PC-9 (cell line): Measurements from ENCODE around the gene UCP3.

Experiments
- EZH2 ChIP-seq: fragments of 200-600 bp; sonication (generic); IDR thresholded peaks from 2 replicates; pipeline ENCODE4 v1.8.0; 2017; ENCODE audit warnings: antibody characterized with exemption, low read depth
- TF ChIP-seq, protein P1 (sequence below): fragments of 200-600 bp; sonication (generic); conservative IDR thresholded peaks from 2 replicates; pipeline ENCODE4 v1.6.1; 2017; ENCODE audit warnings: mixed run types, antibody characterized with exemption, mild to moderate bottlenecking, moderate library complexity

DNA sequence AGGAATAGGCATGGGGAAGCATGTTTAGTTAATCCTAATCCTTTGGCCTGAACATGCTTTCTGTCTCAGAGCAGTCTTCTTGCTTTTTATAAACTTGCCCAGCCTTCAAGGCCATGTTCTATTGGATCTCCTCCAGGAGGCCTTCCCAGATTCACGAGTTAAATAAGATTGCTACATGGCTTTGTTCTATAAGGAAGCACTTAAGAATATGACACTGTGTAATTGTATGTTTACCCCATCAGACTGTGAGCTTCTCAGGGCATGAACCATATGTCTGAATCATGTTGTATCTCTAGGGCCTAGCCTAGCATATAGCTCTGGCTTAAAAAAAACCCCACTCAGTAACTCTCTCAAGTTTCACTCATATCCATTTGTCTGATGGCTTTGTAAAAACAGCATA is 26.4 kb upstream of the UCP3 start:
- TF ChIP-seq, protein P1, sequence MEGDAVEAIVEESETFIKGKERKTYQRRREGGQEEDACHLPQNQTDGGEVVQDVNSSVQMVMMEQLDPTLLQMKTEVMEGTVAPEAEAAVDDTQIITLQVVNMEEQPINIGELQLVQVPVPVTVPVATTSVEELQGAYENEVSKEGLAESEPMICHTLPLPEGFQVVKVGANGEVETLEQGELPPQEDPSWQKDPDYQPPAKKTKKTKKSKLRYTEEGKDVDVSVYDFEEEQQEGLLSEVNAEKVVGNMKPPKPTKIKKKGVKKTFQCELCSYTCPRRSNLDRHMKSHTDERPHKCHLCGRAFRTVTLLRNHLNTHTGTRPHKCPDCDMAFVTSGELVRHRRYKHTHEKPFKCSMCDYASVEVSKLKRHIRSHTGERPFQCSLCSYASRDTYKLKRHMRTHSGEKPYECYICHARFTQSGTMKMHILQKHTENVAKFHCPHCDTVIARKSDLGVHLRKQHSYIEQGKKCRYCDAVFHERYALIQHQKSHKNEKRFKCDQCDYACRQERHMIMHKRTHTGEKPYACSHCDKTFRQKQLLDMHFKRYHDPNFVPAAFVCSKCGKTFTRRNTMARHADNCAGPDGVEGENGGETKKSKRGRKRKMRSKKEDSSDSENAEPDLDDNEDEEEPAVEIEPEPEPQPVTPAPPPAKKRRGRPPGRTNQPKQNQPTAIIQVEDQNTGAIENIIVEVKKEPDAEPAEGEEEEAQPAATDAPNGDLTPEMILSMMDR: no peak
- no peak for TF ChIP-seq EZH2
